Measurements from ENCODE around the gene KNTC1.

DNA sequence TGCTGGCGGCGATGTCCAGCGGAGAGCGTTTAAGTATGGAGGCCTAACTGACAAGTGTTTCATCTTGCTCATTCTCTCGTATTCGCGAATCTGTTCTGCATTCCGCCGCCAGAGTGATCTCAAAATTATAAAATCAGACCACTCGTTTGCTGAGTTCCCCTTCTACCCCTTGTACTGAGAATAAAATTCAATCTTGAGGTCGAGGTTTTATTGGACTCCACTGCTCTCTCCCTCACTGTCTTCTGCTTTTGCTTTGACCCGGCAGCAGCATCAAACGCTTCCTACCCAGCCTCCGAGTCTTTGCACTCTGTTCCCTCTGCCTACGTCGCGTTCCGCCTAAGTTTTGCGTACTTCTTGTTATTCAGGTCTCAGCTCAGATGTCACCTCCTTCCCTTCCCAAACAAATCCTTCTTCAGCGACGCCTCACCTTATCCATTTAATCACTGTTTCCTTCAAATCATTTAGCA, 462 bp downstream of the KNTC1 start:
- TF ChIP-seq, protein P1, sequence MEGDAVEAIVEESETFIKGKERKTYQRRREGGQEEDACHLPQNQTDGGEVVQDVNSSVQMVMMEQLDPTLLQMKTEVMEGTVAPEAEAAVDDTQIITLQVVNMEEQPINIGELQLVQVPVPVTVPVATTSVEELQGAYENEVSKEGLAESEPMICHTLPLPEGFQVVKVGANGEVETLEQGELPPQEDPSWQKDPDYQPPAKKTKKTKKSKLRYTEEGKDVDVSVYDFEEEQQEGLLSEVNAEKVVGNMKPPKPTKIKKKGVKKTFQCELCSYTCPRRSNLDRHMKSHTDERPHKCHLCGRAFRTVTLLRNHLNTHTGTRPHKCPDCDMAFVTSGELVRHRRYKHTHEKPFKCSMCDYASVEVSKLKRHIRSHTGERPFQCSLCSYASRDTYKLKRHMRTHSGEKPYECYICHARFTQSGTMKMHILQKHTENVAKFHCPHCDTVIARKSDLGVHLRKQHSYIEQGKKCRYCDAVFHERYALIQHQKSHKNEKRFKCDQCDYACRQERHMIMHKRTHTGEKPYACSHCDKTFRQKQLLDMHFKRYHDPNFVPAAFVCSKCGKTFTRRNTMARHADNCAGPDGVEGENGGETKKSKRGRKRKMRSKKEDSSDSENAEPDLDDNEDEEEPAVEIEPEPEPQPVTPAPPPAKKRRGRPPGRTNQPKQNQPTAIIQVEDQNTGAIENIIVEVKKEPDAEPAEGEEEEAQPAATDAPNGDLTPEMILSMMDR (IDR thresholded peaks at IDR 0.05) = no peak
- TF ChIP-seq POLR2AphosphoS5 (IDR thresholded peaks at IDR 0.05) = no peak
